HEK293T (cell line): Measurements from ENCODE around the gene KRTAP27-1.

Experiments
- ARNT ChIP-seq: fragments of 450-650 bp; IDR thresholded peaks from 2 replicates; pipeline ENCODE4 v1.6.1; 2017; ENCODE audit warnings: mild to moderate bottlenecking
- BHLHE40 ChIP-seq: fragments of 450-650 bp; IDR thresholded peaks from 2 replicates; pipeline ENCODE4 v1.6.1; 2016; ENCODE audit warnings: mild to moderate bottlenecking, moderate library complexity, borderline replicate concordance
- CTBP1 ChIP-seq: fragments of 450-650 bp; IDR thresholded peaks from 2 replicates; pipeline ENCODE4 v1.6.1; 2016; ENCODE audit warnings: borderline replicate concordance
- ELF4 ChIP-seq: fragments of 450-650 bp; IDR thresholded peaks from 2 replicates; pipeline ENCODE4 v1.6.1; 2017; ENCODE audit warnings: antibody characterized with exemption
- FOXA1 ChIP-seq: fragments of 450-650 bp; IDR thresholded peaks from 2 replicates; pipeline ENCODE4 v1.6.1; 2016; ENCODE audit warnings: mild to moderate bottlenecking
- FOXM1 ChIP-seq: fragments of 450-650 bp; IDR thresholded peaks from 2 replicates; pipeline ENCODE4 v1.6.1; 2017; ENCODE audit warnings: mild to moderate bottlenecking, borderline replicate concordance
- L3MBTL2 ChIP-seq: fragments of 450-650 bp; conservative IDR thresholded peaks from 2 replicates; pipeline ENCODE4 v1.6.1; 2016; ENCODE audit warnings: mild to moderate bottlenecking
- ZNF384 ChIP-seq: fragments of 450-650 bp; IDR thresholded peaks from 2 replicates; pipeline ENCODE4 v1.6.1; 2016

- TF ChIP-seq FOXA1 (no peak), L3MBTL2 (no peak), FOXM1 (no peak), BHLHE40 (no peak), ELF4 (no peak), ZNF384 (no peak), CTBP1 (no peak), ARNT (no peak)
Measured at GRCh38 chr21:30349572-30349971, 12.1 kb upstream of the KRTAP27-1 start.
